Measurements from ENCODE around the gene PAK6. TPM values are rescaled to one million over a fixed set of nuclear protein-coding genes. Genes with fewer than 3 reads are reported as not detected.
A peak's percentile ranks its signal among the peaks of the same experiment; 100 is the strongest.

Gene PAK6
- total RNA-seq, 4 donors from 2014 or later: 0.84 to 2.0 TPM; not detected in 2

- TF ChIP-seq CTCF (IDR thresholded peaks at IDR 0.05): no peak
- TF ChIP-seq POLR2A (IDR thresholded peaks at IDR 0.05): no peak
- TF ChIP-seq EP300 (IDR thresholded peaks at IDR 0.05): no peak
- no peak overlapping the region for H3K4me3 ChIP-seq
- peaks cover 0 to 5% (median 0%) of the 10 kb centered on the region in 3 donors for H3K36me3 ChIP-seq
- DNase-seq (ENCODE audit: low spot score in 2 of 2): no peak
- WGBS, 2 donors: 88 to 91% methylated on average over 12 to 17 of the region's 19 CpGs
- peaks cover 0 to 3% of the 10 kb centered on the region in 2 donors for H3K27me3 ChIP-seq
- peaks cover 0 to 28% (median 2%) of the 10 kb centered on the region in 4 donors for H3K9me3 ChIP-seq
- no peak overlapping the region for H3K27ac ChIP-seq
- no peaks in the 10 kb centered on the region for H3K4me1 ChIP-seq
These were observed 63.5 kb downstream of the PAK6 start for GRCh38 chr15:40302288-40302886.

GRCh38 chr15:40302981-40303380 lies 64.1 kb downstream of the PAK6 start:
- H3K4me1 ChIP-seq: no peaks in the 10 kb centered on the region
- peaks cover 0 to 3% of the 10 kb centered on the region in 2 donors for H3K27me3 ChIP-seq
- TF ChIP-seq CTCF (IDR thresholded peaks at IDR 0.05) (no peak), EP300 (IDR thresholded peaks at IDR 0.05) (no peak), POLR2A (IDR thresholded peaks at IDR 0.05) (no peak)
- 73 to 84% methylated on average over 10 of the region's 11 CpGs for WGBS, 2 donors
- peaks cover 0 to 5% (median 0%) of the 10 kb centered on the region in 3 donors for H3K36me3 ChIP-seq
- no peak overlapping the region for H3K27ac ChIP-seq
- peaks cover 0 to 28% (median 2%) of the 10 kb centered on the region in 4 donors for H3K9me3 ChIP-seq
- no peak overlapping the region for H3K4me3 ChIP-seq
- DNase-seq (ENCODE audit: low spot score in 2 of 2): no peak

GRCh38 chr15:40303576-40303975 lies 64.7 kb downstream of the PAK6 start:
- Histone ChIP-seq H3K27ac (no peak overlapping the region), H3K9me3 (peaks cover 0 to 25% (median 2%) of the 10 kb centered on the region in 4 donors), H3K27me3 (peaks cover 0 to 3% of the 10 kb centered on the region in 2 donors), H3K4me3 (no peak overlapping the region), H3K36me3 (peaks cover 0 to 5% (median 0%) of the 10 kb centered on the region in 3 donors), H3K4me1 (no peaks in the 10 kb centered on the region)
- TF ChIP-seq CTCF (IDR thresholded peaks at IDR 0.05): no peak
- no peak for TF ChIP-seq POLR2A (IDR thresholded peaks at IDR 0.05)
- no peak for TF ChIP-seq EP300 (IDR thresholded peaks at IDR 0.05)
- WGBS, 2 donors: 82 to 84% methylated on average over 2 of the region's 2 CpGs
- no peak for DNase-seq (ENCODE audit: low spot score in 2 of 2)

- H3K27ac ChIP-seq: no peak overlapping the region
- no peak for DNase-seq (ENCODE audit: low spot score in 2 of 2)
- H3K36me3 ChIP-seq: no peaks in the 10 kb centered on the region
- no peak overlapping the region for H3K4me3 ChIP-seq
- peaks cover 0 to 8% (median 0%) of the 10 kb centered on the region in 4 donors for H3K9me3 ChIP-seq
- no peaks in the 10 kb centered on the region for H3K4me1 ChIP-seq
- TF ChIP-seq EP300 (IDR thresholded peaks at IDR 0.05) (no peak), POLR2A (IDR thresholded peaks at IDR 0.05) (no peak), CTCF (IDR thresholded peaks at IDR 0.05) (no peak)
- H3K27me3 ChIP-seq: peaks cover 0 to 6% of the 10 kb centered on the region in 2 donors
- 90 to 94% methylated on average over 4 of the region's 4 CpGs for WGBS, 2 donors
These were observed 66.4 kb downstream of the PAK6 start for GRCh38 chr15:40305281-40305680.

GRCh38 chr15:40306371-40306770 lies 67.5 kb downstream of the PAK6 start:
- Histone ChIP-seq H3K27me3 (peaks cover 0 to 5% of the 10 kb centered on the region in 2 donors), H3K4me1 (no peaks in the 10 kb centered on the region), H3K36me3 (no peaks in the 10 kb centered on the region), H3K27ac (no peak overlapping the region), H3K9me3 (no peaks in the 10 kb centered on the region), H3K4me3 (peak overlapping the region in 3 of 4 donors; percentile 11 to 49 (median 44))
- TF ChIP-seq EP300 (IDR thresholded peaks at IDR 0.05) (no peak), POLR2A (IDR thresholded peaks at IDR 0.05) (no peak), CTCF (IDR thresholded peaks at IDR 0.05) (no peak)
- 80 to 86% methylated on average over 3 to 5 of the region's 5 CpGs for WGBS, 2 donors
- no peak for DNase-seq (ENCODE audit: low spot score in 2 of 2)

All from tibial nerve (tissue), 4 donors.